Germinal center (tissue), 1 donor: ENCODE data around the gene GRK6.

ENCODE experiments used
- DNase-seq: peaks from one replicate; pipeline ENCODE4 v3.0.0; 2012; ENCODE audit warnings: mixed read lengths, low spot score

The GRK6 gene

GRCh38 chr5:177440211-177440989, 13.9 kb downstream of the GRK6 start:
- DNase-seq, result no peak

- no peak for DNase-seq
These were observed 14.7 kb downstream of the GRK6 start for GRCh38 chr5:177440990-177441780.

GRCh38 chr5:177442066-177442826, 15.8 kb downstream of the GRK6 start:
- DNase-seq, result no peak

GRCh38 chr5:177443144-177443983, 16.9 kb downstream of the GRK6 start:
- no peak for DNase-seq

GRCh38 chr5:177444106-177445051, 17.9 kb downstream of the GRK6 start:
- DNase-seq, result no peak

GRCh38 chr5:177445052-177445916, 18.8 kb downstream of the GRK6 start:
- DNase-seq, result no peak

- DNase-seq, result no peak
These were observed 19.4 kb downstream of the GRK6 start for GRCh38 chr5:177445917-177446199.

GRCh38 chr5:177446200-177447065, 20.0 kb downstream of the GRK6 start, which contains the start of gene PRR7:
Gene PRR7, plus strand, starts transcription at chr5:177446814. Its CDS starts 8,254 bp downstream, at chr5:177455068.
- DNase-seq, result peak; percentile 85

- peak; percentile 53 for DNase-seq
These were observed 20.7 kb downstream of the GRK6 start for GRCh38 chr5:177447066-177447610.

GRCh38 chr5:177447611-177448243, 21.3 kb downstream of the GRK6 start:
- DNase-seq, result no peak

- DNase-seq, result no peak
These were observed 21.9 kb downstream of the GRK6 start for GRCh38 chr5:177448244-177448950.

- no peak for DNase-seq
These were observed 22.9 kb downstream of the GRK6 start for GRCh38 chr5:177449140-177450061.

GRCh38 chr5:177450667-177451424, 24.4 kb downstream of the GRK6 start:
- no peak for DNase-seq

GRCh38 chr5:177452688-177453638, 26.5 kb downstream of the GRK6 start:
- no peak for DNase-seq
